ENCODE data around the gene PZP.

The PZP gene

GRCh38 chr12:9107542-9107873, 100.7 kb downstream of the PZP start:
- no peak for TF ChIP-seq CTCF (IDR thresholded peaks at IDR 0.05)

- no peak for TF ChIP-seq CTCF (IDR thresholded peaks at IDR 0.05)
Measured at GRCh38 chr12:9106610-9107541, 101.3 kb downstream of the PZP start.

- TF ChIP-seq CTCF (IDR thresholded peaks at IDR 0.05), result no peak
Measured at GRCh38 chr12:9106067-9106466, 102.1 kb downstream of the PZP start.

- no peak for TF ChIP-seq CTCF (IDR thresholded peaks at IDR 0.05)
Measured at GRCh38 chr12:9104767-9105423, 103.3 kb downstream of the PZP start.

- TF ChIP-seq CTCF (IDR thresholded peaks at IDR 0.05), result no peak
Measured at GRCh38 chr12:9104087-9104486, 104.1 kb downstream of the PZP start.

GRCh38 chr12:9103050-9103849, 104.9 kb downstream of the PZP start:
- no peak for TF ChIP-seq CTCF (IDR thresholded peaks at IDR 0.05)

- TF ChIP-seq CTCF (IDR thresholded peaks at IDR 0.05), result no peak
Measured at GRCh38 chr12:9101018-9101687, 107.0 kb downstream of the PZP start.
